CD4-positive, alpha-beta T cell treated with Interleukin-15 for 1 hour (primary cell): ENCODE data around the gene PRPF40B.

Source experiments
- DNase-seq: peaks from one replicate; pipeline ENCODE4 v3.0.0-alpha.2; 2020

PRPF40B gene

GRCh38 chr12:49689785-49690184 lies 66.4 kb downstream of the PRPF40B start:
- no peak for DNase-seq

- DNase-seq = no peak
Observed at GRCh38 chr12:49692851-49693250, 69.5 kb downstream of the PRPF40B start.

- DNase-seq = no peak
Observed at GRCh38 chr12:49693931-49694444, 70.6 kb downstream of the PRPF40B start.
